HEK293 (cell line): ENCODE data around the gene COA5.

Experiments
- CTCF ChIA-PET: fragments of 350-600 bp; formaldehyde crosslinking; extraction: SDS; loops from one replicate; lab custom pipeline; 2021; ENCODE audit warnings: antibody characterized with exemption; lab: Yijun Ruan, JAX
- POLR2A ChIA-PET: fragments of 300-600 bp; formaldehyde crosslinking; extraction: SDS; loops from one replicate; lab custom pipeline; 2020; ENCODE audit warnings: antibody characterized with exemption, inconsistent platforms; lab: Yijun Ruan, JAX
- H3K27ac ChIP-seq: fragments of 200-500 bp; sonication (Bioruptor generic); 2 replicates; pipeline ENCODE4 v1.5.1; 2014; ENCODE audit warnings: low read depth, low read length, control low read depth, inconsistent platforms; ENCODE audit errors: extremely low read depth
- H3K36me3 ChIP-seq, 2 experiments: fragments of 200-500 bp in 1 of 2; sonication (Bioruptor generic) in 1 of 2; 1 replicate in 1 of 2; 2 replicates in 1 of 2; pipeline ENCODE4 v1.5.1; 2014 to 2017; ENCODE audit warnings: inconsistent platforms in 2 of 2, low read length in 2 of 2; ENCODE audit not compliant: control insufficient read depth in 2 of 2, insufficient read depth in 1 of 2
- H3K4me1 ChIP-seq: fragments of 200-500 bp; sonication (Bioruptor generic); 2 replicates; pipeline ENCODE4 v1.5.1; 2014; ENCODE audit warnings: mild to moderate bottlenecking, low read length, inconsistent platforms; ENCODE audit not compliant: control insufficient read depth, insufficient read depth
- H3K4me3 ChIP-seq: 2 replicates; pipeline ENCODE4 v1.5.1; 2011; ENCODE audit warnings: low read depth, mild to moderate bottlenecking, control low read depth, low read length, moderate library complexity
- H3K9me3 ChIP-seq: fragments of 200-500 bp; sonication (Bioruptor generic); 2 replicates; pipeline ENCODE4 v1.5.1; 2014; ENCODE audit warnings: low read depth, low read length, inconsistent platforms; ENCODE audit not compliant: control insufficient read depth, insufficient read depth
- EGR2 ChIP-seq: fragments of 450-650 bp; formaldehyde crosslinking; IDR thresholded peaks from 2 replicates; pipeline ENCODE4 v1.5.1; 2016; ENCODE audit warnings: low read depth, missing biosample characterization, missing genetic modification characterization
- GFI1B ChIP-seq: fragments of 450-650 bp; formaldehyde crosslinking; IDR thresholded peaks from 2 replicates; pipeline ENCODE4 v1.5.1; 2016; ENCODE audit warnings: missing biosample characterization, missing genetic modification characterization
- GLIS1 ChIP-seq: fragments of 450-650 bp; formaldehyde crosslinking; IDR thresholded peaks from 2 replicates; pipeline ENCODE4 v1.5.1; 2016; ENCODE audit warnings: missing biosample characterization, missing genetic modification characterization
- HOXC10 ChIP-seq: sonication (generic); formaldehyde crosslinking; IDR thresholded peaks from 2 replicates; pipeline ENCODE4 v1.8.1; 2023; ENCODE audit warnings: mild to moderate bottlenecking, missing genetic modification reagents
- OSR2 ChIP-seq: fragments of 450-650 bp; formaldehyde crosslinking; IDR thresholded peaks from 2 replicates; pipeline ENCODE4 v1.5.1; 2016; ENCODE audit warnings: missing biosample characterization, missing genetic modification characterization
- REST ChIP-seq: fragments of 450-650 bp; formaldehyde crosslinking; IDR thresholded peaks from 2 replicates; pipeline ENCODE4 v1.5.1; 2016; ENCODE audit warnings: missing biosample characterization, missing genetic modification characterization
- SCRT2 ChIP-seq: fragments of 450-650 bp; formaldehyde crosslinking; IDR thresholded peaks from 2 replicates; pipeline ENCODE4 v1.5.1; 2016; ENCODE audit warnings: missing biosample characterization, missing genetic modification characterization
- ZBTB21 ChIP-seq: fragments of 450-650 bp; formaldehyde crosslinking; IDR thresholded peaks from 2 replicates; pipeline ENCODE4 v1.5.1; 2017; ENCODE audit warnings: missing biosample characterization, missing genetic modification characterization
- ZEB2 ChIP-seq: fragments of 450-650 bp; formaldehyde crosslinking; IDR thresholded peaks from 2 replicates; pipeline ENCODE4 v1.5.1; 2016; ENCODE audit warnings: missing biosample characterization, missing genetic modification characterization
- ZFHX2 ChIP-seq: fragments of 450-650 bp; formaldehyde crosslinking; conservative IDR thresholded peaks from 2 replicates; pipeline ENCODE4 v1.5.1; 2016; ENCODE audit warnings: missing biosample characterization, missing genetic modification characterization
- ZNF138 ChIP-seq: fragments of 450-650 bp; formaldehyde crosslinking; IDR thresholded peaks from 2 replicates; pipeline ENCODE4 v1.5.1; 2016; ENCODE audit warnings: missing biosample characterization, missing genetic modification characterization, borderline replicate concordance
- ZNF146 ChIP-seq: fragments of 450-650 bp; formaldehyde crosslinking; IDR thresholded peaks from 2 replicates; pipeline ENCODE4 v1.5.1; 2016; ENCODE audit warnings: missing biosample characterization, missing genetic modification characterization
- ZNF2 ChIP-seq: fragments of 450-650 bp; formaldehyde crosslinking; IDR thresholded peaks from 2 replicates; pipeline ENCODE4 v1.5.1; 2016; ENCODE audit warnings: missing biosample characterization, missing genetic modification characterization
- ZNF202 ChIP-seq: fragments of 450-650 bp; formaldehyde crosslinking; IDR thresholded peaks from 2 replicates; pipeline ENCODE4 v1.5.1; 2016; ENCODE audit warnings: missing biosample characterization, missing genetic modification characterization, borderline replicate concordance
- ZNF274 ChIP-seq, 2 experiments: fragments of 200-500 bp in 1 of 2; fragments of 450-650 bp in 1 of 2; sonication (Bioruptor generic) in 1 of 2; formaldehyde crosslinking in 1 of 2; IDR thresholded peaks; 2 replicates each; pipeline versions ENCODE4 v1.5.1 to v1.6.1; 2014 to 2016; ENCODE audit warnings: borderline replicate concordance in 1 of 2, inconsistent platforms in 1 of 2, low read length in 1 of 2, missing biosample characterization in 1 of 2, missing genetic modification characterization in 1 of 2
- ZNF366 ChIP-seq: fragments of 450-650 bp; formaldehyde crosslinking; conservative IDR thresholded peaks from 2 replicates; pipeline ENCODE4 v1.5.1; 2016; ENCODE audit warnings: missing biosample characterization, missing genetic modification characterization
- ZNF404 ChIP-seq: fragments of 450-650 bp; formaldehyde crosslinking; IDR thresholded peaks from 2 replicates; pipeline ENCODE4 v1.5.1; 2017; ENCODE audit warnings: missing biosample characterization, missing genetic modification characterization
- ZNF423 ChIP-seq: fragments of 450-650 bp; formaldehyde crosslinking; IDR thresholded peaks from 2 replicates; pipeline ENCODE4 v1.5.1; 2016; ENCODE audit warnings: missing biosample characterization, missing genetic modification characterization
- ZNF433 ChIP-seq: fragments of 450-650 bp; formaldehyde crosslinking; IDR thresholded peaks from 2 replicates; pipeline ENCODE4 v1.5.1; 2016; ENCODE audit warnings: missing biosample characterization, missing genetic modification characterization, low read depth
- ZNF548 ChIP-seq: fragments of 450-650 bp; formaldehyde crosslinking; IDR thresholded peaks from 2 replicates; pipeline ENCODE4 v1.5.1; 2016; ENCODE audit warnings: missing biosample characterization, missing genetic modification characterization
- ZNF624 ChIP-seq: fragments of 450-650 bp; formaldehyde crosslinking; IDR thresholded peaks from 2 replicates; pipeline ENCODE4 v1.5.1; 2017; ENCODE audit warnings: missing biosample characterization, missing genetic modification characterization
- ZNF639 ChIP-seq: fragments of 450-650 bp; formaldehyde crosslinking; IDR thresholded peaks from 2 replicates; pipeline ENCODE4 v1.5.1; 2016; ENCODE audit warnings: missing biosample characterization, missing genetic modification characterization
- ZNF692 ChIP-seq: fragments of 450-650 bp; formaldehyde crosslinking; IDR thresholded peaks from 2 replicates; pipeline ENCODE4 v1.5.1; 2016; ENCODE audit warnings: missing biosample characterization, missing genetic modification characterization
- ZNF776 ChIP-seq: fragments of 450-650 bp; formaldehyde crosslinking; IDR thresholded peaks from 2 replicates; pipeline ENCODE4 v1.5.0; 2017; ENCODE audit warnings: missing biosample characterization, missing genetic modification characterization, borderline replicate concordance

COA5 gene

GRCh38 chr2:98615481-98615880 is 7.2 kb upstream of the COA5 start:
- no peaks in the 10 kb centered on the region for H3K9me3 ChIP-seq
- ChIA-PET CTCF (interaction anchor here (0.6 kb wide), 1 partner anchor 681 kb away, joined by 3 read pairs; no protein-coding TSS in a partner anchor), POLR2A (interaction anchor here (0.6 kb wide), 1 partner anchor 788 kb away, joined by 3 read pairs; no protein-coding TSS in a partner anchor)
- no peak overlapping the region for H3K27ac ChIP-seq
- H3K36me3 ChIP-seq: peaks cover 49 to 82% of the 10 kb centered on the region in 2 experiments
- no peaks in the 10 kb centered on the region; the same call in 1 of the 2 replicates for H3K4me1 ChIP-seq
- no peak overlapping the region for H3K4me3 ChIP-seq
- TF ChIP-seq GFI1B (no peak), ZNF423 (tag by site-specific recombination) (no peak), ZNF146 (tag by site-specific recombination) (no peak), ZNF639 (tag by site-specific recombination) (no peak), OSR2 (tag by site-specific recombination) (no peak), ZNF433 (tag by site-specific recombination) (no peak), HOXC10 (no peak), ZBTB21 (tag by site-specific recombination) (no peak), ZNF624 (no peak), ZEB2 (tag by site-specific recombination) (no peak), ZNF366 (no peak), REST (no peak), ZNF548 (no peak), ZNF274 (IDR thresholded peaks at IDR 0.05; ENCODE audit: low read length) (no peak), ZNF274 (tag by site-specific recombination; IDR thresholded peaks at IDR 0.05; ENCODE audit: borderline replicate concordance) (no peak), ZNF404 (tag by site-specific recombination) (no peak), ZNF2 (tag by site-specific recombination) (no peak)

- Histone ChIP-seq H3K4me3 (no peak overlapping the region), H3K36me3 (peaks cover 49 to 93% of the 10 kb centered on the region in 2 experiments), H3K4me1 (no peaks in the 10 kb centered on the region; the same call in none of the 2 replicates), H3K9me3 (no peaks in the 10 kb centered on the region), H3K27ac (no peak overlapping the region)
- TF ChIP-seq ZFHX2 (tag by site-specific recombination) (peak; percentile 67), EGR2 (tag by site-specific recombination) (peak; percentile 79), ZNF692 (no peak), SCRT2 (tag by site-specific recombination) (no peak), GLIS1 (tag by site-specific recombination) (no peak), ZNF138 (tag by site-specific recombination) (no peak), ZNF202 (no peak), ZNF776 (tag by site-specific recombination) (no peak)
- ChIA-PET CTCF (interaction anchor here (0.8 kb wide), 1 partner anchor 35 kb away, joined by 3 read pairs; no protein-coding TSS in a partner anchor), POLR2A (no interaction called here)
Observed at GRCh38 chr2:98614024-98614739, 5.9 kb upstream of the COA5 start.
